ENCODE measurements around the gene NTF3.

DNA sequence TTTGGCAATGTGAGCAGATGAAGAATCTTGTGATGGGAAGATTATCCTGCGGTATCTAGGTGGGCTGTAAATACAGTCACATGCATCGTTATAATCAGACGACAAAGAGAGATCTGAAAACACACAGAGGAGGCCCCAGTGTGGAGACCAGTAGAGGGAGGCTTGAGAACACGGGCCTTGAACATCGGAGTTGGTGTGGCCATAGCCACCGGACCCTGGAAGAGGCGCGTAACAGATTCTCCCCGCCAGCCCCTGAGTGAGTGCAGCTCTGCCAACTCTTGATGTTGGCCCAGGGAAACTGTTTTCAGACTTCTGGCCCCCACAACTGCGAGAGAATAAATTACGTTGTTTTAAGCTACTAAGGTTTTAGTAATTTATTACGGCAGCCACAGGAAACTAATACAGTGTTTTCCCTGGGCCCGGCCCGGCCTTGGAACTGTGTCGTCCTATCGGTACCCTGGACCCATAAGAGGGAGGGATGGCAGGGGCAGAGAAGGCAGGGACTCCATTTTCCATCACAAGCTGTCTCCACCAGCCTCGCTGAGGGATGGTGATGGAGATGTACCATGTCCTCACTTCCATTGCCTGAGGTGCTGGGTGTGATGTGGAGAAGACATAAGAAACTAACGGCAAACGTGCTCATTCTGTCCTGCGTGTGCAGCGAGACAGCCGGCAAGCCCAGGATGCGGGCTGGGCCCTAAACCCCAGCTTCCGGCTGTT is 91.6 kb downstream of the NTF3 start:
- no peak for TF ChIP-seq POLR2A (IDR thresholded peaks at IDR 0.05)
- TF ChIP-seq, protein P1, sequence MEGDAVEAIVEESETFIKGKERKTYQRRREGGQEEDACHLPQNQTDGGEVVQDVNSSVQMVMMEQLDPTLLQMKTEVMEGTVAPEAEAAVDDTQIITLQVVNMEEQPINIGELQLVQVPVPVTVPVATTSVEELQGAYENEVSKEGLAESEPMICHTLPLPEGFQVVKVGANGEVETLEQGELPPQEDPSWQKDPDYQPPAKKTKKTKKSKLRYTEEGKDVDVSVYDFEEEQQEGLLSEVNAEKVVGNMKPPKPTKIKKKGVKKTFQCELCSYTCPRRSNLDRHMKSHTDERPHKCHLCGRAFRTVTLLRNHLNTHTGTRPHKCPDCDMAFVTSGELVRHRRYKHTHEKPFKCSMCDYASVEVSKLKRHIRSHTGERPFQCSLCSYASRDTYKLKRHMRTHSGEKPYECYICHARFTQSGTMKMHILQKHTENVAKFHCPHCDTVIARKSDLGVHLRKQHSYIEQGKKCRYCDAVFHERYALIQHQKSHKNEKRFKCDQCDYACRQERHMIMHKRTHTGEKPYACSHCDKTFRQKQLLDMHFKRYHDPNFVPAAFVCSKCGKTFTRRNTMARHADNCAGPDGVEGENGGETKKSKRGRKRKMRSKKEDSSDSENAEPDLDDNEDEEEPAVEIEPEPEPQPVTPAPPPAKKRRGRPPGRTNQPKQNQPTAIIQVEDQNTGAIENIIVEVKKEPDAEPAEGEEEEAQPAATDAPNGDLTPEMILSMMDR (IDR thresholded peaks at IDR 0.05) = no peak

Measured in lower leg skin (tissue), 3 donors.